Fibroblast of the conjunctiva (primary cell): ENCODE data around the gene ACP6.
"Not testable (repeated sequence)": the region's sequence is repeated elsewhere in the genome, so short reads cannot be mapped to it uniquely, and the experiment has no call there.

Experiments
- DNase-seq: peaks from one replicate; pipeline ENCODE4 v3.0.0-alpha.2; 2010; ENCODE audit warnings: low read depth

ACP6 gene

DNA sequence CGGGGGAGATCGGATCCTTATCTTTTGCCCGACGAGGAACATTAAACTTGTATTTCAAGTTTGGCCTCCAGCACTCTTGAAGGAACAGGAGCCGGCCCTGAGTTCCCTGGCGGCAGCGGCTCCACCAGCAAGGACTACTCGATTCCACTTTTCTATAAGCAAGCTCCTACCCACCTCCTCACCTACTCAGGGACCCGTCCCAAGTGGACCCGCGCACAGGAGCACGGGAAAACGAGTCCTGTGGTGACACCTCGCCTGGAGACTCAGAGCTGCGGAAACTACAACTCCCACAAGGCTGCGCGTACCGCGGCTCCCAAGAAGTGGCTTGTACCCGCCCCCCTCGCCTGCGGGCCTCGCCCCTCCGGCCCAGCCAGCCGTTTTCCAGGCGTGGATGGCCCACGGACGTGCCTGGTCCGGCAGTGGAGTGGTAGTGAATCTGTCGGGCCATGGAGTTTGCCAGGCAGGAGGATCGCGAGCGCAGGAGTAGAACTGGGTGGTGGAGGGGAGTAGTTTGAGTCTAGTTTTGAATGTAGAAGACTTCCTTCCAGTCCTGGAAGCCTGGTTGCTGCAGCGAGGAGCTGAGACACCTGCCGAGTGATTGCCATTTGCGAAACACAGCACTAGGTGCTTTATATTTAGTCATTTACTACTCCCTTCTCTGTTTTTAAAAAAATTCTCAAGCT is at the start of gene ACP6:
TSS of gene ACP6 (minus strand) at position 206 of the 683 bp plus-strand sequence. CDS start 476 bp downstream, outside the sequence.
- DNase-seq, result peak; percentile 90

- no peak for DNase-seq
Observed at GRCh38 chr1:147719711-147720225, 49.4 kb upstream of the ACP6 start.

DNA sequence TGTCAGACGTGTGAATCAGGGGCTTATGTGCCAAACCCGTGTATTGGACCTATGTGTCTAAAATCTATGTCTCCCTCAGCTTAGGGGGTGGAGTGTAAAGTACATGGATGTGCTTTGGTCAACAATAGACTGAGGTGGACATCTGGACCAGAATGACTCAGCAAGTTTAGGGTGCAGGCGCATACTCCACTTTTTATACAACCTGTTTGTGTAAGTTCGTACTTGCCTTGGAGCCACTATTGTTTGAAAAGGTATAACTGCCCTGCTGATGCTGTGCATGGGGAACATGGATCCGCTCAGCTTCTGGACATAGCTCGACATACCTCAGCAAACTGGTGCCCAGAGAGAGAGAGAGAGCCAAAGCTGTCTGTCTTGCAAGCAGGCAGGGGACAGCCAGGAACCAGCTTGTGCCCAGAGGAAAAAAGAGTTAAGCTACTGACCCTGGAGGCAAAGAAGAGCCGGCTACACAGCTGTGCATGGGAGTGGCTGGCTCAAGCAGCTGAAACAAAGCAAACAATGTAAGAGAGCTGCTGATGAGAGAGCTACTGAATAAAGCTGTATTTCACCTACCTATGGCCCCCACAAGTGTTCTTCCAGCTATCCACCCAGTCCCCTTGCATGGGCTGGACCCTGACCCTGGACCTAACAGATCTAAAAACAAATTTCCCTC is 48.8 kb upstream of the ACP6 start:
- DNase-seq, result no peak

DNA sequence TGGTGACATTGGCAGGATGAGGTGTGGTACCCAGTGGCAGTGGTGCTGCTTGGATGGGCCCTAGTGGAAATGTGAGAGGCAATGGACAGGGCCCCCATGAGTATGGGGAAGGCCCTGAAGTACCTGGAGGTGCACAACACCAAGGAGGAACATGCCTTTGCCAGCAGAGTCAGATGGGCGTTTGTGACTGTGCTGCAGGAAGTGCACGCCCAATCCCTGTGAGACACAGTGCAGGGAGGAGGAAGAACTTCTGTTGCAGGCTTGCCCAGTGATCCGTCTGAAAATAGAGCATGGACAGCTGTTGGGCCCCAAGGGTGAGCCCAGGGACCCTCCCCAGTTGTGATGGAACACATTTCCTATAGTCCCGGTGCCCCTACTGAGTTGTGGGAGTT is 47.4 kb upstream of the ACP6 start:
- DNase-seq, result no peak

DNA sequence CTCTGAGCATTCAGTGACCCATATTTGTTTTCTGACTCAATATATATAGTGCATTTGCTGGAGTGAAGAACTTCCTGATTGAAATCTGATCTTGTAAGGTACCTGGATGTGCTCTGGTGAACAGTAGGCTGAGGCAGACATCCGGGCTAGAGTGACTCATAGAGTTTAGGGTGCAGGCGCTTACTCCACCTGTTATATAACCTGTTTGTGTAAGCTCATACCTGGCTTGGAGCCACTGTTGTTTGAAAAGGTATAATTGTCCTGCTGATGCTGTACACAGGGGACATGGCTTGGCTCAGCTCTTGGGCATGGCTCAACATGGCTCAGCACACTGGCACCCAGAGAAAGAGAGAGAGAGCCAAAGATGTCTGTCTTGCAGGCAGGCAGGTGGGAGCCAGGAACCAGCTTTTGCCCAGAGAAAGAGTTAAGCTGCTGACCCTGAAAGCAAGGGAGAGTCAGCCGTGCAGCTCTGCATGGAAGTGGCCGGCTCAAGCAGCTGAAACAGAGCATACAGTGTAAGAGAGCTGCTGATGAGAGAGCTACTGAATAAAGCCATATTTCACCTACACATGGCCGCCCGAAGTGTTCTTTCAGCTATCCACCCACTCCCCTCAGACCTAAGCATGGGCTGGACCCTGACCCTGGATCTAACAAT is 46.9 kb upstream of the ACP6 start:
- DNase-seq, result no peak

DNA sequence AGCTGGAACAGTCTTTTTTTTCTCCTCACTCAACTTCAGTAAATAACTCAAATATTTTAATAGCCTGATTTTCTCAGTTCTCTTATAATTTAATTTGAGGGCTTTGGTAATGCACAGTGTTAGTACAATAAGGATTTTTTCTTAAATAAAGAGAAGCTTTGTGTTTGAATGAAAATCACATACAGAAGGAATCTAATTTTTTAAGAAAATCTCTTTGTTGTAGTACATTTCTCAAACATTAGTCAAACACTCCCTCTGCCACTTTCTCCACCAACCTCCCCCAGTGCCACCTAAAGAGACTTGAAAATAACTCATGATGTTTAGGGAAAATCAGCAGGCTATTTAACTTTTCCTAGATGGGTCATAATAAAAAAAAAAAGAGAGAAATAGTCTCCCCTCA is 42.3 kb upstream of the ACP6 start:
- no peak for DNase-seq

GRCh38 chr1:147700042-147701006 is 30.0 kb upstream of the ACP6 start:
- DNase-seq, result peak; percentile 40

- no peak for DNase-seq
Observed at GRCh38 chr1:147699686-147700041, 29.3 kb upstream of the ACP6 start.

DNA sequence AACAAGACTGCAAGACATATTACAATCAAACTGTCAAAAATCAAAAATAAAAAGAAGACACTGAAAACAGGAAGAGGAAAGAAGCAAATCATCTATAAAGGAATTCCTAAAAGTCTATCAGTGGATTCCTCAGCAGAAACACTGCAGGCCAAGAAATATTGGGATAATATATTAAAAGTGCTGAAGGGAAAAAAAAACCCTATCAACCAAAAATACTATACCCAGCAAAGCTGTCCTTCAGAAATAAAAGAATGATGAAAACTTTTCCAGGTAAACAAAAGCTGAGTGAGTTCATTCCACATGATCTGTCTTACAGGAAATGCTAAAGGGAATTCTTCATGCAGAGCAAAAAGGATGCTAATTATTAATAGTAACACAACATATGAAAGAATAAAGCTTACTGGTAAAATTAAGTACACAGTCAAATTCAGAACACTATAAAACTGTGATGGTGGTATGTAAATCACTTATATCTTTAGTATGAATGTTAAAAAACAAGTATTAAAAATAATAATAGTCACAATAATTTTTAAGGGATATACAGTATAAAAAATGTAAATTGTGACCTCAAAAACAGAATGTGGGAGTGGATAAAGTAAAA is 12.9 kb upstream of the ACP6 start:
- DNase-seq, result no peak

DNA sequence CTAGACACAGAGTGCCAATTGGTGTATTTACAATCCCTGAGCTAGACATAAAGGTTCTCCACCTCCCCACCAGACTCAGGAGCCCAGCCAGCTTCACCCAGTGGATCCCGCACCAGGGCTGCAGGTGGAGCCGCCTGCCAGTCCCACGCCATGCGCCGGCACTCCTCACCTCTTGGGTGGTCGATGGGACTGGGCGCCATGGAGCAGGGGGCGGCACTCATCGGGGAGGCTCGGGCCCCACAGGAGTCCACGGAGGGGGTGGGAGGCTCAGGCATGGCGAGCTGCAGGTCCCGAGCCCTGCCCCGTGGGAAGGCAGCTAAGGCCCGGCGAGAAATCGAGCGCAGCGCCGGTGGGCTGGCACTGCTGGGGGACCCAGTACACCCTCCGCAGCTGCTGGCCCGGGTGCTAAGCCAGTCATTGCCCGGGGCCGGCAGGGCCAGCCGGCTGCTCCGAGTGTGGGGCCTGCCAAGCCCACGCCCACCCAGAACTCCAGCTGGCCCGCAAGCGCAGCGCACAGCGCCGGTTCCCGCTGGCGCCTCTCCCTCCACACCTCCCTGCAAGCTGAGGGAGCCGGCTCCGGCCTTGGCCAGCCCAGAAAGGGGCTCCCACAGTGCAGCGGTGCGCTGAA is 10.4 kb upstream of the ACP6 start:
- DNase-seq, result not testable (repeated sequence)

GRCh38 chr1:147677681-147678080 is 7.4 kb upstream of the ACP6 start:
- not testable (repeated sequence) for DNase-seq

GRCh38 chr1:147676311-147677085 is 6.2 kb upstream of the ACP6 start:
- DNase-seq, result no peak

DNA sequence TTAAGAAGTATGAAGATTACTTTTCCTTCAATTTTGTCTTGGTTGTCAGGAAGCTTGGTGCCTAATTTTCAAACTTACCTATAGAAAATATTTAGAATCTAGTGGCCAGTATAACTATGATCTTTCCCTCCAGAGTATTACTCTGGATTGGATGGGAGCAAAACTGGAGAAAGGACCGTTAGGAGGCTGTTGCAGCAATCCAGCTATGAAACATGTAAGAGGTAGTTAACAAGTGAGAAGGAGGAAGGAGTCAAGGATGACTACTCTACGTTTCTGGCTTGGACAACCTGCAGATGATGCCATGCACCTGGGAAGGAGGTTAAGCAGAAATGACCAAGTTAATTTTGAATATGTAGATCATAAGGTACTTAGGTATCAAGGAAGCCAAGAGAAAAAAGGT is 3.5 kb upstream of the ACP6 start:
- no peak for DNase-seq

DNA sequence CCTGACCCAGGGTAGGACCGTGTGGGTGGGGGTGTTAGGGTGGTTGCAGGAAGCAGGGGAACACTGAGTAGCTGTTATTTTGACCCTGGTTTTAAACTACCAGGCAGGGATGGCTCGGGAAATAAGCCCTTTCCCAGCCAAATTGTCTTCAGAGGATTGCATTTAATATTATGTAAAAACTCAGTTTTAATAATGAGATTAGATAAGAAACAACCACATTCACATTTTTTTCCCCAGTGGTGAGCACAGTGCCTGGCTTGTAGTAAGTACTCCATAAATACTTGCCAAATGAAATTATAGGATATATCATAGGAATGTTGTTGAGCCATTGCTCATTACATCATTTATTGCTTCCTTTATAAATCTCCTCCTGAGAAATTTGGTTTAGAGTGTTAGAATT is 3.1 kb upstream of the ACP6 start:
- DNase-seq, result no peak

DNA sequence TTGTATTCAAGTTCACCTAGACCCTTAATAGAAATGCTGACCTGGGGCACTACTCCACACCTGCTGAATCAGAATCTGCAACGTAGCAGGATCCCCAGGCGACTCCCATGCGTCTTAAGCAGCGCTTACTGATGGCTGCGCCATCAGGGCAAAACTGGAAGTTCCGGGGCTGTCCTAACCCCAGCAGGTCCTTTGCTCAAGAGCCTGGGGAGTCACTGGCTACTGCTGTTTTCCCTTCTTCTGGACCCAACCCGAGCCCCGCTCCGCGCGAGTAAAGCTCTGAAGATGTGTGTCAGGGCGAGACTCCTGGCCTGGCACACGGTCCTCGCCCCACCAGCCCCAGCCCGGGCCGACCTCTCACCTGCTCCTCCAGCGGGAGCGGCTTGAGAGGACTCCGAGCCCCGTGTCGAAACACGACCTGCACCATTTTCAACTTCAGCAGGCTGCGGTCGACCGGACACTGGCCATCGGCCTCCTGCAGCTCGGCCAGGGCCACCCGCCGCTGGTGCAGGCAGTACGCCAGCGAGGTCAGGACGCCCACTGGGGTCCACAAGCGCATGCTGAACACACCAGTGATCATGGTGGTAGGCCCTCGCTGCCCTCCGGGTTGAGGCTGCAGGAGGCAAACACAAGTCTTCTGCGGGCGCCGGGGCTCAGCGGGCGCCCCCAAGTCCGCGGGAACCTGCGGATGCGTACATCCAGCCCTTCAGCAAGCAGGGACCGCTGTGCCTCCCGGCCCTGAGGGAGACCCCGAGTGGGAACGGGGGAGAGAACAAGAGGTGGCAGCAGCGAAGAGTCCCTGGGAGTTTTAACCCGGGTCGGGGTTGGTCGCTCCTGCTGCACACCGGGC is 630 bp downstream of the ACP6 start:
- DNase-seq, result no peak

DNA sequence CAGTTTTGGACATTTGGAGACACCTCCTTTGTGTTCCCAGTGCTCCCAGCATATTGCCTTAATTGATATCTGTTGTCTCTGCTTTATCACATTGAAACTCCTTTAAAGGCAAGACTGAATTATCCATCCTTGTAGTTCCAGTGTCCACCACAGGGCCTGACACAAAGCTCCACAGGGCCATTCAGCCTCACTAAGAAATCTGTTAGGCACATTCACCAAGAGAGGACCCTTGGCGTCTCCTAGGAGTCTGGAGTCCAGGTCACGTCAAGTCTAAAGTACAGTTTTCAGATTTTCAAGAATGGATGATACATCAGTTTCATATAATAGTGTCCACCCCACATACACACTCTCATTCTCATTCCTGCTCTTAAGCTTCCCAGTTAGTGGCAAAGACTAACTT is 4.8 kb downstream of the ACP6 start:
- no peak for DNase-seq

DNA sequence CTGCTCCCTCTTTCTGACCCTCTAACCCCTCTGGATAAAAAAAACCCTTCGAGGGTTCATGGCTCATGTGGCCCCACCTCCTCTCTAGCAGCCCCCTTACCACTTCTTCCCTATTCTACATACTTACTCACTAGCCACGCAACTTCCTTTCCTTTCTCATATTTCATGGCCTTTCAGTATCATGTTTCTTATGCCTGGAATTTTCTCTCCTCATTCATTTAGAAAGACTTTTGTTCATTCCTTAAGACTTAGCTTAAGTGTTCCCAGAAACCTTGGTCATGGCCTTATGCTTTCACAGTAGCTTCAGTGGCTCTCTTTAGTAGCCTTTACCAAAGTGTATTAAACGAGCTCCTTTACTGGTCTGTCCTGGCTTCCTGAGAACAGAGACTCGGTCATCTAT is 6.1 kb downstream of the ACP6 start:
- DNase-seq, result no peak

DNA sequence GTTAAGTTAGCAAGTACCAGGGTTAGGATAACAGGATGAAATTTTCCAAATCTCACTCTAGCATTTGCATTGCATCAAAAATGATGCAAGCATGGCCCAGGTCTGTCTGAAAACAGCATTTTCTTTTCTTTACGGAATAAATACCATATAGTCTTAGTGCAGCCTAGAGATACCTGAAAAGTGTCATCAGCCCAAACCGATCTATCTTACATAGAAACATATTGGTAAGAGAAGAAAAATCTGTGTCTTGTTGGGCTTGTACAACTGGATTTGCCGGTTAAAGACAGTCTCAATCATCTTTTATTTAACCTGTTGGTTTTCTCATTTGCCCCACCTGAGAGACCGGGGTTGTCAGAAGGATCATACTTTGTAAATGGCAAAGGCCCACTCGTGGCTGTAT is 15.8 kb downstream of the ACP6 start:
- no peak for DNase-seq

- DNase-seq, result no peak
Observed at GRCh38 chr1:147652306-147652705, 18.0 kb downstream of the ACP6 start.
